Adrenal gland (tissue), 5 donors: ENCODE measurements around the gene SGSM1.

Source experiments
- POLR2A ChIP-seq, 2 donors: fragments of 450-650 bp; IDR thresholded peaks; one replicate each; pipeline ENCODE4 v1.6.1; 2017; ENCODE audit warnings: antibody characterized with exemption in 2 of 2, mild to moderate bottlenecking in 2 of 2, moderate library complexity in 1 of 2
- TF ChIP-seq, protein P1 (sequence below), 6 experiments: fragments of 450-650 bp in 4 of 6; fragments of 200-600 bp in 2 of 6; sonication (generic) in 1 of 6; IDR thresholded peaks; 1 replicate in 5 of 6; 2 replicates in 1 of 6; pipeline versions ENCODE4 v1.5.1 to v1.8.0; 2016 to 2021; ENCODE audit warnings: antibody characterized with exemption in 6 of 6, mild to moderate bottlenecking in 2 of 6, moderate library complexity in 1 of 6
- donor health status: DM: no; HTN: no; CAD: no.

DNA sequence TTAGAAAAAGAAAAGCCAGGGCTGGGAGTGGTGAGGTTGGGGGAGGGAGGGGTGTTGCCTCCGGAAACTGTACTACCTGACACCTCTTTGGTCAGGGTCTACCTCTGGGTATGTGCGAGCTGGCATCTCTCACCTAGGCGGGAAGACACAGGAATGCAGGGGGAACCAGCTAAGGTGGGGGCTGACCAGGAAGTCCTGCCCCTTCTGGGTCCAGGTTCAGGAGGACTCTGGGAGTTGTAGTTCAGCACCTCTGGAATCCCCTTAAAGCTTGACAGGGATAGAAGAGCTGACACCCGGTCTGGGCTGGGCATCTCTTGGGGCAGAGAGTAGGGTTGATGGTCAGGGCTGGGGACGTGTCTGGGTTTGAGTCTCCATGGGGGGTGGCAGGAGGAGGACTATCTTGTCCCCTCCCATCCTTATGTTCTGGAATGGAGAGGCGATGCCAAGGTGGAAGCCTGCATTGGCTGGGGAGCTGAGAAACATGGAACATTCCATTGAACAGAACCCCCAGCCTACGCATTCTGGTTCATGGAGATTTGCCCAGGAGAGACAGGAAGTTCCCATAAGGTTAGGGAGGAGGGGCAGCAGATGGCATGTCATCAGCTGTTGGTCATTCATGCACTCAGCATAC lies 144.4 kb downstream of the SGSM1 start:
- TF ChIP-seq, protein P1, sequence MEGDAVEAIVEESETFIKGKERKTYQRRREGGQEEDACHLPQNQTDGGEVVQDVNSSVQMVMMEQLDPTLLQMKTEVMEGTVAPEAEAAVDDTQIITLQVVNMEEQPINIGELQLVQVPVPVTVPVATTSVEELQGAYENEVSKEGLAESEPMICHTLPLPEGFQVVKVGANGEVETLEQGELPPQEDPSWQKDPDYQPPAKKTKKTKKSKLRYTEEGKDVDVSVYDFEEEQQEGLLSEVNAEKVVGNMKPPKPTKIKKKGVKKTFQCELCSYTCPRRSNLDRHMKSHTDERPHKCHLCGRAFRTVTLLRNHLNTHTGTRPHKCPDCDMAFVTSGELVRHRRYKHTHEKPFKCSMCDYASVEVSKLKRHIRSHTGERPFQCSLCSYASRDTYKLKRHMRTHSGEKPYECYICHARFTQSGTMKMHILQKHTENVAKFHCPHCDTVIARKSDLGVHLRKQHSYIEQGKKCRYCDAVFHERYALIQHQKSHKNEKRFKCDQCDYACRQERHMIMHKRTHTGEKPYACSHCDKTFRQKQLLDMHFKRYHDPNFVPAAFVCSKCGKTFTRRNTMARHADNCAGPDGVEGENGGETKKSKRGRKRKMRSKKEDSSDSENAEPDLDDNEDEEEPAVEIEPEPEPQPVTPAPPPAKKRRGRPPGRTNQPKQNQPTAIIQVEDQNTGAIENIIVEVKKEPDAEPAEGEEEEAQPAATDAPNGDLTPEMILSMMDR (IDR thresholded peaks at IDR 0.05), result no peak
- no peak for TF ChIP-seq POLR2A (IDR thresholded peaks at IDR 0.05)
